ENCODE data around the gene CDC42BPB.

- no peak for TF ChIP-seq POLR2A (IDR thresholded peaks at IDR 0.05; ENCODE audit: low read depth, low read length)
- TF ChIP-seq POLR2AphosphoS5 (IDR thresholded peaks at IDR 0.05; ENCODE audit: low read depth, low read length), result no peak
- TF ChIP-seq TAF1 (IDR thresholded peaks at IDR 0.05; ENCODE audit: low read depth, low read length), result no peak
- TF ChIP-seq PAX5 (IDR thresholded peaks at IDR 0.05; ENCODE audit: insufficient read depth, low read length, severe bottlenecking), result no peak
- no peak for TF ChIP-seq SPI1 (IDR thresholded peaks at IDR 0.05; ENCODE audit: low read depth, low read length)
- no peak for TF ChIP-seq POU2F2 (IDR thresholded peaks at IDR 0.05; ENCODE audit: low read depth, low read length)
Measured at GRCh38 chr14:102943979-102944378, 113.4 kb downstream of the CDC42BPB start.
